Measurements from ENCODE around the gene ZSCAN26.

- TF ChIP-seq CTCF (IDR thresholded peaks at IDR 0.05) (no peak), POLR2AphosphoS5 (IDR thresholded peaks at IDR 0.05) (no peak), POLR2A (IDR thresholded peaks at IDR 0.05) (no peak), EP300 (IDR thresholded peaks at IDR 0.05) (no peak)
These were observed 46.4 kb upstream of the ZSCAN26 start for GRCh38 chr6:28220257-28221133.
